IPS-20b (cell line): ENCODE results near the gene SYT8.

Experiments
- H3K27ac ChIP-seq: one replicate; pipeline ENCODE4 v1.5.1; 2013; ENCODE audit warnings: low read length
- H3K27me3 ChIP-seq: 2 replicates; pipeline ENCODE4 v1.6.1; 2013; ENCODE audit warnings: mild to moderate bottlenecking, low read length, inconsistent platforms; ENCODE audit not compliant: insufficient read depth
- H3K36me3 ChIP-seq: 2 replicates; pipeline ENCODE4 v1.6.1; 2013; ENCODE audit warnings: low read depth, mild to moderate bottlenecking, inconsistent platforms, low read length, moderate library complexity; ENCODE audit not compliant: insufficient read depth
- H3K4me1 ChIP-seq: 2 replicates; pipeline ENCODE4 v1.6.1; 2013; ENCODE audit warnings: mild to moderate bottlenecking, control low read depth, inconsistent platforms, low read length, moderate library complexity; ENCODE audit not compliant: insufficient read depth
- H3K4me3 ChIP-seq: 2 replicates; pipeline ENCODE4 v1.5.1; 2013; ENCODE audit warnings: mild to moderate bottlenecking, low read length, inconsistent platforms
- H3K9ac ChIP-seq: 2 replicates; pipeline ENCODE4 v1.6.1; 2013; ENCODE audit warnings: low read depth, mild to moderate bottlenecking, inconsistent platforms, low read length, moderate library complexity
- H3K9me3 ChIP-seq: 2 replicates; pipeline ENCODE4 v1.6.1; 2013; ENCODE audit warnings: mild to moderate bottlenecking, low read depth, low read length, inconsistent platforms; ENCODE audit not compliant: insufficient read depth

Gene SYT8

DNA sequence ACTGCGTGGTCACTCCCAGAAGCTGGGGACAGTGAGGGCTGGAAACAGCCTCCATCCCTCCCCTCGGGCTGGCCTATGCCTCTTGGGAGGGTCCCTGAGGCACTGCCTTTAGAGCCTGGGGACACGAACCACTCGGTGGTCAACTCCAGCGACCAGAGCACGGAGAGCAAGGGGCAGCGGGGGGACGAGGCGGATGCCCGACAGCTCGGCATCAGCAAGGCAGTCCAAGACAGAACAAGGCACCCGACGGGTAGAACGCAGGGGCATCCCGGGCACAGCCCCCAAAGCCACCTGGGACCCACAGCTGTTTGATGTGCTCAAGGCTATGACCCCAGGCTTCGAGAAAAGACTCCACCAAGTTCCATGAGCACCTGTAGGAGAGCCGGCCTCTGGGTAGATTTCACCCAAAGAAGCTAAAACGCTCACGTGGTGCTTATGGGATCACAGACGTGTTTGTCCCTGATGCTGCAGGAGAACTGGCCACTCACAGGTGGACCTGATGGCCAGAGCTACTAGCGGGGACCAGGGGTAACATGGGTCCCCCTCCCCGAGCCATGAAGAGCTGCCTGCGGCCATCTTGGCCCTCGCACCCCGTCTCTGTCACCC is 17.6 kb downstream of the SYT8 start:
- Histone ChIP-seq H3K27ac (no peak overlapping the region), H3K9me3 (no peaks in the 10 kb centered on the region), H3K4me3 (no peak overlapping the region), H3K9ac (no peak overlapping the region), H3K4me1 (no peaks in the 10 kb centered on the region), H3K27me3 (no peaks in the 10 kb centered on the region), H3K36me3 (no peaks in the 10 kb centered on the region)

DNA sequence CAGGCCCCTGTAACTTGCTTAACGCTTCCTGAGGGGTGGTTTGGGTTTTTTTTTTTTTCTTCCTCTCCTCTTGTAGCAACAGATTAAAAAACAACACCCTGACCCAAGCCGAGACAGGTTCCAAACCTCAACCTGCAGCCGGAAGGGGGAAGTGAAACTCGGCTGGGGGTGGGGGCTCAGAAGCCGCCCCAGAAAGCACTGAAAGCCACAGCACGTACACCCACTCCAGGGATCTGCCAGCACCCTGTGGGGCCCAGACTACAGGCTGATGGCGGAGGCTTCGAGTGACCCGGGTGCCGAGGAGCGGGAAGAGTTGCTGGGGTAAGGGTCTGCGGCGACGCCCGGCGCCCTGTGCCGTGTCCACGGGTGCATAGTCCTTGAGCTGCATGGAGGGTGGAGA is 18.1 kb downstream of the SYT8 start, which contains the start of gene LSP1:
LSP1 (plus strand) TSS at position 208 of the 400 bp plus-strand sequence; CDS start at position 269, 61 bp downstream.
- Histone ChIP-seq H3K9me3 (no peaks in the 10 kb centered on the region), H3K27me3 (no peaks in the 10 kb centered on the region), H3K9ac (no peak within 1 kb of the TSS), H3K4me3 (no peak within 1 kb of the TSS), H3K27ac (no peak within 1 kb of the TSS), H3K36me3 (no peaks in the 10 kb centered on the region), H3K4me1 (no peaks in the 10 kb centered on the region)

DNA sequence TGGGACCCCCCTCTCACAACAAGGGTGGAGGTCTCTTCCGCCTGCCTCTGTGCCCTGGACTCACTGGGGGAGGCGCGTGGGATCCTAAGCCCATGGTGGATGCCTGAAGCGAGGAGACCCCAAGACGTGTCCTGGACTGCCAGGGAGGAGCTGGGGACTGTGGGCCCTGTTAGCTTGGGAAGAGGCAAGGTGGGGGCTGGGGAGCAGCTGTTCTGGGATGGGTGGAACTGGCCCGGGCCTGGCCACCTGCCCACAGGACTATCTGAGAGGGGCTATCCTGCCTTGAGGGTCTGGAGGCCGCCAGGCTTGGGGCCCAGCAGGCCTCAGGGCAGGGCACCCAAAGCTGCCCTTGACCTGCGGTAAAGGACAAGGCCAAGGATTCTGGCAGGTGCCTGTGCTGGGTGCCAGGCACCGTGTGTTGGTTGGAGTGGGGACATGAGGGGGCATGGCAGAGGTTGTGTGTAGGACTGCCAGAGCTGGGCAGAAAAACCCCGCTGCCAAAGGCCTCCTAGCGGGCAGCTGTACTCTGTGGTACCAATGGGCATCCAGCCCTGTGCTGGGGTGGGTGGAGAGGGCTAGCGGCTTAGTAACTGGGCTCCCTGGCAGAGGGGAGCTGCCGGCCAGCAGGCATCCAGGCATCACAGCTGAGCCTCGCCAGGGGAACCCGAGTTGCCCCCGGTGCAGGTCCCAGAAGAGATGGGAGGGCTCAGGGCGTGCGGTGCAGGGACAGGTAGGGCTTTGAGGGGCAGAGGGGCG is 18.8 kb downstream of the SYT8 start:
- Histone ChIP-seq H3K4me3 (no peak overlapping the region), H3K9me3 (no peaks in the 10 kb centered on the region), H3K27me3 (no peaks in the 10 kb centered on the region), H3K4me1 (no peaks in the 10 kb centered on the region), H3K9ac (no peak overlapping the region), H3K27ac (no peak overlapping the region), H3K36me3 (no peaks in the 10 kb centered on the region)

DNA sequence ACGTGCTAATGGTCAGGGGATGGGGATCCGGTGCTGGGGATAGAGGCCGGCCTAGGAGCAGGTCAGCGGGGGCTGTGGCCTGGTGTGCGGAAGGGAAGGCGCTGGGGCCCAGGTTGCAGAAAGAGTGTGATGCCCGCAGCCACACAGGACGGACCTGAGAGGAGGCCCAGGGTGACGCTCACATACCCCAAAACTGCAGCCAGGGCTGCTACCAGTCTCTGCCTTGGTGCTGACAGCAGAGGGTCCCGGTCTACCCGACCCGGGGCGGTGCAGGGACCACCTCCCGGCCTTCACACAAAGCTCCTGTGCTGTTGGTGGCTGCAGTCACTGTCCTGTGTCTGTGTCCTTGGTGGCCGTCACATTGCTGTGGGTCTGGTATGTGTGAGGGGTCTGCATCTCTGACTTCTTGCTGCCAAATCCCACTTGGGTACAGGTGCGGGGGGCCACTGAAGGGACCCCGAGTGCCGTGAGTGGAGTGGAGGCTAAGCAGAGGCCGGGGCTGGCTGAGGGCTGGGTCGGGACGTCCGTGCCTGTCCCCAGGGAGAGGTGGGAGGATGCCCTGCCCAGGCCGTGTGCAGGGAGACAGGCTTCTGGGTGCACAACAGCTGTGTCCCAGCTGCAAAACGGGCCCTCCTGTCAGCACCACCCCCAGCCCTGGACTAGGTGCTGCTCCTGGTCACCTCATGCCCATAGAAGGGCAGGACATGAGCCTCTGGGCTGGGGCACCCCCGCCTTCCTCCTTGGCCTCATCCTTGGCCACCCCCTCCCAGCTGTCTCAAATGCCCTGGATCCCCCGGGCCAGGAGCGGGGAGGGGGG is 19.6 kb downstream of the SYT8 start:
- Histone ChIP-seq H3K4me1 (no peaks in the 10 kb centered on the region), H3K27me3 (no peaks in the 10 kb centered on the region), H3K9ac (no peak overlapping the region), H3K27ac (no peak overlapping the region), H3K36me3 (no peaks in the 10 kb centered on the region), H3K4me3 (no peak overlapping the region), H3K9me3 (no peaks in the 10 kb centered on the region)

DNA sequence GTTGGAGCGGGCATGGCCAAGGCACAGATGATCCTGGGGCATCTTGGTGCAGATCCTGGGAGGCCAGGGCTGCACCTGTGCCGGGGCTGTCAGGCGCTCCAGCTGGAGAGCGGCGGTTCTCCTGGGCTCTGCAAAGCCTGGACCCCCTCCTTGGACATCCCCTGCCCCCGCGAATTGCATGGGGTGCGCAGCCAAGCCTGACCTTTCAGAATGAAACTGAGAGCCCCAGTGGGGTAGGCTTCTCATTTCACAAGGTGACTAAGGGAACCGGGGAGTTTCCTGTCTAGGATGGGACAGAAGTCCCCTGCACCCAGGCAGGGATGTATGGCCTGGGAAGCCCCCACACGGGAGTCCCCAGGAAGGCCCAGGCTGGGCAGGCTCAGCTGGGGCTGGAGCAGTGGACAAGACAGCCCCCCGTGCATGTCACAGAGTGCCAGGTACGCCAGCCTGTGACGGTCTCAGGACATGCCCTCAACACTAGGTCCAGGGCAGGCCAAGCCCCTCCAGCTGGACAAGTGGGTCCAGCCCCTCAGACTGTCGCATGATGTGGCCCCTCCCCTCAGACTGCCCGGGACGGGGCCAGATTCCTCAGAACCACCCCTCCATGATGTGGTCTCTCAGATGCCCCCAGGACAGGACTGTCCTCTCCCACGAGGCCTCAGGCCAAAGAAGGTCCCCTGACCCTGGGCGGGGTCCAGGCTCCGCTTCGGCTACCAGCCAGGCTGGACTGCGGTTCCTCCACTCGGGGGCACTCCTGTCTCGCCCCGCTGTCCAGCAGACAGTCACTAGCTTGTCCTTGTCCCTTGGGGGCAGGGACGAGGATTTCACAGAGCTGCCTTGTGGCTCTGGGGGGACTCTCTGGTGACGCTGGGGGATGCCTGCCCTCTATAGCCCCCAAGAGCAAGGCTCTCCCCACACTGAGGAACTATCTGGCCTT is 20.4 kb downstream of the SYT8 start:
- no peaks in the 10 kb centered on the region for H3K9me3 ChIP-seq
- no peak overlapping the region for H3K4me3 ChIP-seq
- H3K9ac ChIP-seq: no peak overlapping the region
- H3K27me3 ChIP-seq: no peaks in the 10 kb centered on the region
- H3K36me3 ChIP-seq: no peaks in the 10 kb centered on the region
- no peaks in the 10 kb centered on the region for H3K4me1 ChIP-seq
- H3K27ac ChIP-seq: no peak overlapping the region

DNA sequence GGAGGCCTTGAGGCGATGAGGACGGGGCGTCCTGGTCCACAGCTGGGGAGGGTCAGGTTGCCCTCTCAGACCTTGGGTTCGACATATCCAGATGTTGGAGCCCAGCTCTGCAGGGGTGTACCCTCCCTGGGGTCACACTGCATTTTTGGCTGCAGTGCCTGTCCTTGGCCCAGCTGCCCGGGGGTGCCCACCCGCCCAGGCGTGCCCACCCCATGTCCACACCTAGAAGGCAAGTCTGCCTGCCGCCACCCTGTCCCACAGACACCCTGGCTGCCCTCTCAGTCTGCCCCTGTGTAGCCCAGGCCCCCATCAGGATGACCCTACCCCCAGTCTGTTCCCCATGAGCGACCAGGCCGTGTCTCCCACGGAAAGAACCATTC is 21.1 kb downstream of the SYT8 start:
- Histone ChIP-seq H3K27ac (no peak overlapping the region), H3K9me3 (no peaks in the 10 kb centered on the region), H3K36me3 (no peaks in the 10 kb centered on the region), H3K4me3 (no peak overlapping the region), H3K4me1 (no peaks in the 10 kb centered on the region), H3K9ac (no peak overlapping the region), H3K27me3 (no peaks in the 10 kb centered on the region)

DNA sequence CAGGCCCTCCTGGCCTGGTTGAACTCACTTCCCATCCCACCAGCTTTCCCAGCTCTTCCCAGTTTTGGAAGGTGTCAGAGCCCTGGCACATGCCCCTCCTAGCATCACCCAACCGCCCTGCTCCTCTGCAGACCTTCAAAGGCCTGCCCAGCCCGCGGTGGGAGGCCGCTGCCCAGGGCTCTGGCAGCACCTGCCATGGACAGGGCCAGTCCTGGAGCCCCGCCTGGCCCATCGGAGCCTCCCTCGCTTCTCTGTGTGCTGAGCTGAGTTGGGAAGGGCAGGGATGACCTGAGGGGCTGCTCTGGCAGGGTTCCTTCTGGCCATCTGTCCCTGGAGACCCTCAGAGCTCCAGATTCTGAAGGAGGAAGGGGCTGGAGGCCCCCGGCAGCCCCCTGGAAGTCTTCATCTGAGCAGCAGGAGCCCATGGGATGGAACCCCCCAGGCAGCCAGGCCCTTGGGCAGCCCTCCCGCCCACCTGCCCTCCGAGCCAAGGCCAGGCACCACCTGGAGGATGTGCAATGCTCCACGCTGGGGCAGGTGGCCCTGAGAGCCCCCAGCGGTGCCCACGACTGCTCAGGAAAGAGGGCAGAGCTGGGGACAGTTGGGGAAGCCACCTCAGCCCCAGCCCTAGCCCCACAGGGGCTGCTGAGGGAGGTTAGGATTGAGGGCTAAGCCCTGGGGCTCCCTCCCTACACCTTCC is 21.7 kb downstream of the SYT8 start:
- Histone ChIP-seq H3K27me3 (no peaks in the 10 kb centered on the region), H3K36me3 (no peaks in the 10 kb centered on the region), H3K4me1 (no peaks in the 10 kb centered on the region), H3K9ac (no peak overlapping the region), H3K9me3 (no peaks in the 10 kb centered on the region), H3K27ac (no peak overlapping the region), H3K4me3 (no peak overlapping the region)

DNA sequence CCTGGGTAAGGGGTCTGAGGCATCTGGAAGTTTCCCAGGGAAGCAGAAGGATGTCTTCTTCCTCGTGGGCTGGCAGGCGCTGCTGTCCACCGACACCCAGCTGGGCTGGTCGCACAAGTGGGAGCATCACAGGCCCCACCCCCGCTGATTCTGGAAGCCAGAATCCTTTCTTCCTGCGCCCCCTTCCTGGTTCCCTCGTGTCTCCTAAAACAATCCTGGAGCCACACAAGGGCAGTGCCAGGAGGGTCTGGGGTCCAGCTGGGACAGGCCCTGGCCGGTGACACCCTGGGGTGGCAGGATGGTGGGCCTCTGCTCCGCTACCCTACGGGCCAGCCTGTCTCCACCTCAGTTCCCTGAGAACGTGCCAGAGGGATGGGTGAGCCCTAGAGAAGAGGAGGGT is 22.3 kb downstream of the SYT8 start:
- Histone ChIP-seq H3K4me3 (no peak overlapping the region), H3K36me3 (no peaks in the 10 kb centered on the region), H3K4me1 (no peaks in the 10 kb centered on the region), H3K9me3 (no peaks in the 10 kb centered on the region), H3K9ac (no peak overlapping the region), H3K27me3 (peaks cover 2% of the 10 kb centered on the region; the same call in 1 of the 2 replicates), H3K27ac (no peak overlapping the region)

DNA sequence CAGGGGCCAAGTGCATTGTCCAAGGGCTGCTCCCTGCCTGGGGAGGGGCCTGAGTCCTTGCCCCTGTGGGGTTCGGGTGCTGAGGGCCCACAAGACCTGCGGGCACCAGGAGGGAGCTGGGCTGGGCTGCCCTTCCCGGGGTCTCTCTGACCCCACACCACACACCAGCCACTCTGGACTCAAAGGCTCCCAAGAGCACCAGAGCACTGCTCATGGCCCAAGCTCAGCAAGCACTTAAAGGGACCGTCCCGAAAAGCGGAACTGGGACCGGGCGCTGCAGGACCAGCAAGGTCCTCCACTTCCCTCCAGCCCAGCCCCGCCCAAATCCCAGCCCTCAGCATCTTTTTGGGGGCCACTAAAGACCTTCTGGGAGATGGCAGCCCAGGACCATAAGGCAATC is 23.4 kb downstream of the SYT8 start:
- no peaks in the 10 kb centered on the region for H3K4me1 ChIP-seq
- no peak overlapping the region for H3K9ac ChIP-seq
- no peak overlapping the region for H3K4me3 ChIP-seq
- H3K36me3 ChIP-seq: no peaks in the 10 kb centered on the region
- no peaks in the 10 kb centered on the region for H3K9me3 ChIP-seq
- peaks cover 9% of the 10 kb centered on the region; the same call in 1 of the 2 replicates for H3K27me3 ChIP-seq
- no peak overlapping the region for H3K27ac ChIP-seq

DNA sequence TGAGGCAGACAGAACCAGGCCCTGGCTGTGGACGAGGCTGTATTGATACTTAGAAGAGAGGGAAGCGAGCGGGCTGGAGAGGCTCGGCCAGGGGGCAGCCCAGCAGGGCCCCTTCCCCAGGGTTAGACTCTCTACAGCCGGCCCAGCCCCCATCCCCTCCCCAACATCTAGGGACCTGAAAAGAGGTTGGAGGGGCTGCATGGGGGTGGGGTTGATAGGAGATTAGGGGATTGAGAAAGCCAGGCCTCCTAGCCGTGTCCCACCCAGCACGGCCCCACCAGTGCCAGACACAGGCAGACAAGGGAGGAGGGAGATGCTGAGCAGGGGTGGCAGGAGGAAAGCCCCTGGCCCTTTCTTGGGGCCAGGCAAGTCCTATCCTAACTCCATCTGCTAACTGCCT is 23.8 kb downstream of the SYT8 start:
- no peaks in the 10 kb centered on the region for H3K36me3 ChIP-seq

More for the DNA sequence above, 23.8 kb downstream of the SYT8 start:
- Histone ChIP-seq H3K9ac (no peak overlapping the region), H3K4me3 (no peak overlapping the region), H3K9me3 (no peaks in the 10 kb centered on the region), H3K4me1 (no peaks in the 10 kb centered on the region), H3K27ac (no peak overlapping the region), H3K27me3 (peaks cover 9% of the 10 kb centered on the region; the same call in 1 of the 2 replicates)
